GM19035 (cell line): ENCODE results near the gene CHMP5.
"Not testable (repeated sequence)": the region's sequence is repeated elsewhere in the genome, so short reads cannot be mapped to it uniquely, and the experiment has no call there.

Experiments
- ATAC-seq: cut with Tn5 transposase; IDR thresholded peaks from one replicate; pipeline ENCODE4 v1.9.1; 2021; ENCODE audit not compliant: unreplicated experiment

The CHMP5 gene

DNA sequence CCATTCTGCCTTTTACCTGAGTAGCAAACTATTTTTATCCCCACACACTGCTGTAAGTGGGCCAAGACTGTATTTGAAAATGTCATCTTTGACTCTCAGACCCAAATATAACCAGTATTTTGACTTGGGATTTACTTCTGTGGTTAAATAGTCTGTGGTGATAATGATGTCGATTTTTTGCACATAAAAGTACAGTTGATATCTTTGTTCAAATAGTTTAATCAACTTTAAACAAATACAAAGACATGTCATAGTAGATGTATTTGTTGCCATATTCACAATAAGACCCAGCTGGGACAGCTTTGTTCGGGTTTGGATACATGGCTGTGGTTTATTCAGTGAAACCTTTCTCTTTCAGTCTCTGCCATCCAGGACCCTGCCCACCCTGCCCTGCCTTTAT is 45.9 kb downstream of the CHMP5 start:
- no peak for ATAC-seq

DNA sequence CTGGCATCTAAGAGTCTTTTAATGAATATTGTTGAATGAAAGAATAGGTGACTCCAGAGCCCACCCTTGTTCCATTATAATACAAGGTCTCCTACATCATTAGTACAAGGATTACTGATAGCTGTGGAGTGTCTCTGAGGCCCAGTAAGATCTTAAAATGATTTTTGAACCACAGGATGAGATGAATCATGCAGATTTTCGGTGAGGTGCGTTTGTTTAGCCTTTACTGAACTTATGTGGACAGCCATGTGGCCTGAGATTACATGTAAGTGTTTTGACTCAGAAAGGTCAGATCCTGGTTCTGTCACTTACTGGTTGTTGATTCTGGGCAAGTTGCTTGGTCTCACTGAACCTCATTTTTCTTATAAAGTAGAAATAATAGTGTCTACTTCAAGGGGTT is 47.1 kb downstream of the CHMP5 start:
- no peak for ATAC-seq

DNA sequence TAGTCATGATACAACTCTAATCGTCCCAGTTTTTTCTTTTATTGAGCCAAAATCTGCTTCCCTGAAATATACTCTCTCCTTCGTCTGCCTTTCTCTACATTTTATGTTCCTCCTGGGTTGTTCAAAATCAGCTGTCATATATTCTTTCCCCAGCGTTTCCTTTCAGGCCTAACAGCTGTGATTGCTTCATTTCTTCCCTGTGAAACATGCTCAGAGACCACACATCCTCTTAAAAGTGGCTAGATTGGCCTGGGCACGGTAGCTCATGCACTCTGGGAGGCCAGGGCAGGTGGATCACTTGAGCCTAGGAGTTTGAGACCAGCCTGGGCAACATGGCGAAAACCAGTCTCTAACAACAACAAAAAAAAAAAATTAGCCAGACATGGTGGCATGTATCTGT is 50.5 kb downstream of the CHMP5 start:
- ATAC-seq = no peak

DNA sequence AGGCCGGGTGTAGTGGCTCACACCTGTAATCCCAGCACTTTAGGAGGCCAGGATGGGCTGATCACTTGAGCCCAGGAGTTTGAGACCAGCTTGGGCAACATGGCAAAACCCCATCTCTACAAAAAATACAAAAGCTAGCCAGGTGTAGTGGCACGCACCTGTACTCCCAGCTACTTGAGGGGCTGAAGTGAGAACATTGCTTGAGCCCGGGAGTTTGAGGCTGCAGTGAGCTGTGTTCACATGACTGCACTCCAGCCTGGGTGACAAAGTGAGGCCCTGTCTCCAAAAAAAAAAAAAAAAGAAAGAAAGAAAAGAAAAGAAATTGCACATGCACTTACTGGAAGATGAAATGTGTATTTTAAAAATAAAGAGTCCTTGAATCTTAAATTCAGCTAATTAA is 52.3 kb downstream of the CHMP5 start:
- not testable (repeated sequence) for ATAC-seq

DNA sequence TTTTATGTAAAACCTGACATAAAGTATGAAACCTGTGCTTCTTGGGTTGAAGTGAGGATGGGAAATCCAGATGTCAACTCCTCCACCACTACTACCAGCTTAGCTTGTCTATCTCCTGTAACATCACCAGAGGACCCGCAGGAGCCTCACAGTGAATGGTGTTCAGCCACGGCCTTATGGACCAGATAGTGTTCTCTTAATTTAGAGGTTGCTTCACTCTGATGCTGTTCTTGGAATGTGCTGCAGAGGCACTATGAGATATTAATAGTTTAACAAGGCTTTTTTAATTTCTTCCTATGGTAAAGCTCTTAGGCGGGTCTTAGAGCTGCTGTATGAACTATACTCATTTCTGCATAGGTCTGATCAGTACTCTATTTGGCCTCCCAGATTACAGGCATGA is 53.4 kb downstream of the CHMP5 start:
- ATAC-seq = no peak

DNA sequence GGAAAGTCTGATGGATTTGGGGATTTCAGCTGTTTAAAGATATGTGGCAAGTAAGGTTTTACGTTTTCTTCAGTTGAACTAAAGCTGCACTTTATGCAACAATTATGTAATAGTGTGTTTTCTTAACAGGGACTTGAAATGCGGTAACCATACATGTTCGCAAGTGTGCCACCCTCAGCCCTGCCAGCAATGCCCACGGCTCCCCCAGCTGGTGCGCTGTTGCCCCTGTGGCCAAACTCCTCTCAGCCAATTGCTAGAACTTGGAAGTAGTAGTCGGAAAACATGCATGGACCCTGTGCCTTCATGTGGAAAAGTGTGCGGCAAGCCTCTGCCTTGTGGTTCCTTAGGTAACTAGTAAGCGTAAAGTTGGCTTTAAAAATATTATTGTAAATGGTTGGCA is 53.9 kb downstream of the CHMP5 start:
- no peak for ATAC-seq

DNA sequence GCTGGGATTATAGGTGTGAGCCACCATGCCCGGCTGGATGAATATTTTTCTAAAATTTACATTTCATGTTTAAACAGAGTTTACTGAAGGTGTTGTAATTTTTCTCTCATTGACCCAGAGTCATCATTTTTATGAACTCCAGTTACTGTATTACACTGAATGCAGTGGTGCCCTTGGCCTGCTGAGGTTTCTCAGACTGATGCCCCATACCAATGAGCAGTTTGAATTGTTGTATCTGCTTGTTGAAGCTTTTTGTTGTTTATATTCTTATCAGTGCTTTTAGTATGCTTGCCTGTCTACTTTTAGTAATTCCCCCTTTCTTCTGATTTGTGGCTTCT is 55.4 kb downstream of the CHMP5 start:
- ATAC-seq = no peak

DNA sequence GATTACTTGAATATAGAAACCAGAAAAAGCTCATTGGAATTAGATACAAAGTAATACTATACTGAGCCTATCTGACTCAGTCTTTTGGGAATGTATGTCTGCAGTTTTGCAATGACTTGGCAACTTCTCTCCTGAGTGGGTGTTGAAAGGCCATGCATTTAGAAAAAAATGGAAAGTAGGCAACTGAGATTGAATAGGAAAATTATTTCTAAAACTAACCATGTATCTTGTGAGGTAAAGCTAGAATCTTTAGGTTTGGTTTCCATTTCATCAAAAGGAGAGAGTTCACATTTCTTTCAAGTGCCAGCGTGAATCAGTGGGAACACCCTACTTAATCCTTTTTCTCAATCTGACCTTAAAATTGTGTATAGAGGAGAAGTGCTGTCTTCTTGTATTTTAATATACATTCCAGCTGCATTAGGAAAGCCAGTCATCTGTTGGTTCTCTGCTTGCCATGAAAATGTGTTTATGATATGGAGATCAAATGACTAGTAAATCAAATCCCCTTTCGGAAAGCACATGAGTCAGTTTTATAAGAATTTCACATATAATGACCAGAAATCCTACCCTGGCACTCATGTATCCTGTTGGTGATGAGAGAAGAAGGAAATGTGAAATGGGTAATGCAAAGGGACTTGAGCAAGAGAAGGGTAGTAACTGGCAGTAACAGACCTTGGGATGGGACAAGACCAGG is 55.9 kb downstream of the CHMP5 start:
- no peak for ATAC-seq

DNA sequence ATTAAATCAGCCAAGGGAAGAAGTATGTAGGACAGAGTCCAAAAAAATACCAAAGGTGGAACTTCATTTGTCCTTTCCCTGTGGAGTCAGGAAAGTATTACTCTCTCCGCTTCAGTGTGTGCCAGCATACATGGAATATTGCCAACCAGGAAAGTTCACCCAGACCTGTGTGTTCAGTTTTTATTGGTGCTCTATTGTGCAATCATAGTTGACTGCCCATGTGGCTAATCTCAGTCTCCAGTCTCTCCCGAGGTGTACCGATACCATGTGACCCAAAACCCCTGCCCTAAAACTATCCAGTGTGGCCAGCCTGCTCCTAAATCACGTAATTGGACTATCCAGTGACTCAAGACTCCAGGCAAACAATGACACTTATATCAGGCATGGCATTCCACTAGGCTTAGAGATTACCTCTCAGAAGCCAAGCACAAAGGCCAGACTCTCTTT is 64.3 kb downstream of the CHMP5 start:
- ATAC-seq = no peak

DNA sequence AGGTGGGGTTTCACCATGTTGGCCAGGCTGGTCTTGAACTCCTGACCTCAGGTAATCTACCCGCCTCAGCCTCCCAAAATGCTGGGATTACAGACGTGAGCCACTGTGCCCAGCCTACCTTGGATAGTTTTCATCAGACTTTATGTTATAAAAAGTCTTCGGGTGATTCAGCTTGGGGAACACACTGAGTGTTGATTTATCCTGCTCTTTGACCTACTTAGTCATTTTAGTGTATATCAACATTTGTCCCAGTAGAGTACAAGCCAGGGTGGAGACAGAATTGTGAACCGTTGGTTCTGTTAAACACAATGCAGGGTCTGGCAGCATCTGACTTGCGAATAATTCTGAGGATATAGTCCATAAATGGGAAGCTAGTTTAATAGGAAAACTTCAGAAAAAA is 65.1 kb downstream of the CHMP5 start:
- no peak for ATAC-seq

DNA sequence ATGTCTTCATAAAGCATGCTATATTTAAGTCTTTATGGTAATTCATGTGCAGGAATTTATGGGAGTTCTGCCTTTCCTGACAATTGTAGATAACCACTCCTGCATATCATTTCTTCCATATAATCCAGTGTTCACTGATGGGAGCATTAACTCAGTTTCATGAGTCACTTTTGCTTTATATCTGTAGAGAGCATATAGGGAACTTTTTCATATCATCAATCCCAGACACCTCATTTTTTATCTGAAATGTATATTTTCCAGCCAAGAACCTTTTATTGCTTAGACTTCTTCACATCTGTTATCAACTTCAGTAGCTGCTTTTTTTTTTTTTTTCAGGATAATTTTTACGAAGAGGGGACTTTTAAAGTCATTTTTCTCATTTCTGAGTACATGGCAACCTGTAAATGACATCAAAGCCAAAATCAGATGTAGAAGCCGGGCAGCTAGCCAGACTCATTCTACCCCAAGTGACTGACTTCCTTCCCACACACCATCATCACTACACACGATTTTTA is 66.6 kb downstream of the CHMP5 start:
- ATAC-seq = no peak
